HUDEP-2 (cell line): ENCODE measurements around the gene CACNG1.

Source experiments
- DNase-seq, 76 experiments: peaks; one replicate each; lab custom pipeline; 2025; ENCODE audit not compliant: unreplicated experiment in 76 of 76; lab: John Stamatoyannopoulos, UW

Gene CACNG1

DNA sequence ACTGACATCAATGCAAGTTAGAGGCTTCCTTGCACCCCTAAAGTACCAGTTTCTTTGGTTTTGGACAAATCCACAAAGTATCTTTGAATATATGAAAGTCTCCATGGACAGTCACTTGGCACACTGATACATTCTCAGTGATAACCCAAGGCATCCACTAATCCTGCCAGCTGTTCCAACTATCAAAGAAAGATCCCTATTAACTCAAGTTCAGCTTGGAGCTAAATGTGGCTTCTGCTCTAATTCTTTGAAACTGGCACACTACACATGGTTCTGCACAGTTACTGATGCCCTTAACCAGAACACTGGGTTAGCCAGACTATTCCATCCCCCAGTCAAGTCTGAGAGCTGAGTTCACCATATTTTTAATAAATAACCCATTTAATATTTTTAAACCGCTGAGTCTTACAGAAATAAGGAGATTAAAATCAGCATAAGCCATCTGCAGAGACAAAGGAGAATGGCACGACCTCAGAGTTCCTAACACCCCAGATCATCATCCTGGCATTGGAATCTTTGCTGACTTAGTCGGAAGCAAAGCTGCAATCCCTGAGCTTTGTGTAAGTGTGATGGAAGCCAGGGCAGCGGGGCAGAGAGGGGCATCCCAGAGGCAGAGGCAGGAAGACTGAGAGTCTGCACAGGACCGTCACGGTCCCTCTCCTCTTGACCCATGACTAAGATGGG lies 6.3 kb downstream of the CACNG1 start:
- DNase-seq = no peak

GRCh38 chr17:67051155-67051538 lies 6.8 kb downstream of the CACNG1 start:
- DNase-seq = no peak

DNA sequence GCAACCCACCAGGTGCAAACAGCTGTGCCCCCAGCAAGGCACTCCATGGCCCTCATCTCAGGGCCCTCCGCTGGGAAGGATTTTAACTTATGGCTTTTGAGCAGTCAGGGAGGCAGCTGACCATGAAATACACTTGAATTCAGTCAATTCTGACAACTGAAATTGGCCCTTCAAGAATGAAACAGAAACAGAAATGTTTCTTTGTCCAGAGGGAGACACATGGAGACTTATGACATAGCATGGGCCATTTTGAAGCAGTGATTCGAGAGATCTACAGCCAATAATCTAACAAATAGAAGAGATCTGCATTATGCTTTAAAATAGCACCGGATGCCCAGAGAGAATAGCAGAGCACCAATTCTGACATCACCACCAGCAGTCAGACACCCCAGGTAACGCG lies 7.5 kb downstream of the CACNG1 start:
- DNase-seq = no peak

DNA sequence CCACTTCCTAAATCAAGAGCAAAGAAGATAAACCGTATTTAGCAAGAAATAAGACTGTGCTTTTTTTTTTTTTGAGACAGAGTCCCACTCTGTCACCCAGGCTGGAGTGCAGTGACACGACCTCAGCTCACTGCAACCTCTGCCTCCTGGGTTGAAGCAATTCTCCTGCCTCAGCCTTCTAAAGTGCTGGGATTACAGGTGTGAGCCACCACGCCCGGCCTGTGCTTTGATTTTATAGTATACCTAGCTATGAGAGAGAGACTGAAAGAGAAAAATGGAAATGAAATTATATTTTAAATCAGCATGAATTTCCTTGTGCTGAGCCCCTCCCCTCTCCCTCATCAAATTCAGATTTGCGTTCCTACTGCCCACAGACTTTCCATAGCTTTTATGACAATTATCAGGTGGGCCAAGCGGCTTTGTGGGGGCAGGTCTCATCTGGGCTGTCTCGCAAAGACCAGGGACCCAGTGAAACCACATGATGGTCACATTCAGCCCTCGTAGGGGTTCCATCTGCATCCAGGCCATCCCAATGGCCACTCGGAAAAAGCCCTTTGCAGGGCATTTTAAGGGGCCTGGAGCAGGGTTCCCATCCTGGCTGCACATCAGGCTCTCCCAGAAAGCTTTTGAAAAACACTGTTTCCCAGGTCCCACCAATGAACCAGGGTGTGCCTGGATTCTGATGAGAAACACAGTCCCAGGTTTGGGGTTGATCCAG lies 8.5 kb downstream of the CACNG1 start:
- no peak for DNase-seq

DNA sequence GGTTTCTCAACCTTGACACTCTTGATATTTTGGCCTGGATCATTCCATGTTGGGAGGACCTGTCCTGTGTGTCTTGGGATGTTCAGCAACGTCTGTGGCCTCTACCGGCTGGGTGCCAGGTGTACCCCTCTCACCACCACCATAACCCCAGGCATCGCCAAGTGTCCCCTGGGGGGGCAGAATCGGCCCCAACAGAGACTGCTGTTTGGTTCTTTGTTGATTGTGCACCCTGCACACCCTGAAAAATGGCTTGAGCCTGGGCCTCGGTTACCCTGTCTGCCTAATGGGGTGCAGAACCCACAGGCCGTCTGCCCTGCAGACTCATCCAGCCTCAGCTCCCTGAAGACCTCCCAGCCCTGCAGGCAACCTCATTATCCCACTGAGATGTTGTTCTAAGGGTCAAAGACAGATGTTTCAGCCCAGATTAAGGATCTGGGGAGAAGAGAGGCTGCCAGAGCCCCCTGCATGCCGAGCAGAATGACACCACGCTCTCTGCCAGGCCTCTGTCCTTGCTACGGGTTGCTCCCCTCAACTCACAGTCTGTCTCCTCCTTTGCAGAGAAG lies 9.2 kb downstream of the CACNG1 start:
- DNase-seq = no peak

- DNase-seq = no peak
These were observed 9.7 kb downstream of the CACNG1 start for GRCh38 chr17:67054011-67054591.

DNA sequence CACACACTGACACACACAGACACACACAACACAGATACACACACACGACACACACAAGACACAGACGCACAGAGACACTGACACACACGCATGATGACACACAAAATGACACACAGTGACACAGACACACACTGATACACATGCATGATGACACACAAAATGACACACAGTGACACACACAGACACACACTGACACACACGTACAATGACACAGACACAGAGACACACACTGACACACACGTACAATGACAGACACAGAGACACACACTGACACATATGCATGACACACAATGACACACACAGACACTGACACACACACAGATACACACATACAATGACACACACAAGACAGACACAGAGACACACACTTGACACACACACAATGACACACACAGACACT lies 10.3 kb downstream of the CACNG1 start:
- DNase-seq = no peak

DNA sequence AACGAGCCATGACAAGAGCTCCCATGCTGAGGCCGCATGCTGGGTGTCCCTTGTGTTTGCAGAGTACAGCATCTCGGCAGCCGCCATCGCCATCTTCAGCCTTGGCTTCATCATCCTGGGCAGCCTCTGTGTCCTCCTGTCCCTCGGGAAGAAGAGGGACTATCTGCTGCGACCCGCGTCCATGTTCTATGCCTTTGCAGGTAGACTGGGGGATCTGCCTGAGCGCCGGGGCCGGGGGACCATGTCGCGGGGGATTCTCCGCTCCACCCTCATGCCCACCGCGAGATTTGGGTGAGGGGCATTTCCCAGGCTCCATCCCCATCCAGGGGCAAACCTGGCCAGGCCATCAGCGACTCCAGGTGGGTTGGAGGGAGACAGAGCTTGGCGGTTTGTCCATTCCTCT lies 10.7 kb downstream of the CACNG1 start:
- no peak for DNase-seq

DNA sequence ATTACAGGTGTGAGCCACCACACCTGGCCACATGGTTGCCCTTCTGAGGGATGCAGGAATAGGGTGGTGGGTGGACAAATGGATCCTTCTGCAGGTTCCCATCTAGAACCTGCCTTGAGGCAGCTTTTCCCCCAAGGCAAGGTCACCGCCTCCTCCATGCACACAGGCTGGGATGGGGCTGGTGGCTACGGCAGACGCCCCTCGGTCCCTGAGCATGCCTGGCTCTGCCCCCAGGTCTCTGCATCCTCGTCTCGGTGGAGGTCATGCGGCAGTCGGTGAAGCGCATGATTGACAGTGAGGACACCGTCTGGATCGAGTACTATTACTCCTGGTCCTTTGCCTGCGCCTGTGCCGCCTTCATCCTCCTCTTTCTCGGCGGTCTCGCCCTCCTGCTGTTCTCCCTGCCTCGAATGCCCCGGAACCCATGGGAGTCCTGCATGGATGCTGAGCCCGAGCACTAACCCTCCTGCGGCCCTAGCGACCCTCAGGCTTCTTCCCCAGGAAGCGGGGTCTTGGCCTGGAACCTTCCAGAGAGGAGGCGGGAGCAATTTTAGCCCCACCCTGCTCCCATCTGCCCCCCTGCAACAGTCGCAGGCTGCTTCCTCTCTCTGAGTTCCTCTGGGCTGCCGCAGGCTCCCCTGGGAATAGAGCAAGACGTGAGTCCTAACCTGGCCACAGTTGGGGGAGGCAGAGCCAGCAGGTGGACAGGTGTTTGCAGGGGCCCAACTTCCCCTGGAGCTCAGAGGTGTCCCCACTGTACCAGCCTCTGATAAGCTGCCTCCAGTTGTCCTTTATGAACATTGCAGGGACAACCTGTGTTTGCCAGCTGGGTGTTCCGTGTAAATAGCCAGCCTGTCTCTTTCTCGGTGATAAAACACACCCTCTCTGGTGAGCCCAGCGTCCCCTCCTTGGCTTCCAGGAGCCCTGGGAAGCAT lies 11.7 kb downstream of the CACNG1 start:
- no peak for DNase-seq

DNA sequence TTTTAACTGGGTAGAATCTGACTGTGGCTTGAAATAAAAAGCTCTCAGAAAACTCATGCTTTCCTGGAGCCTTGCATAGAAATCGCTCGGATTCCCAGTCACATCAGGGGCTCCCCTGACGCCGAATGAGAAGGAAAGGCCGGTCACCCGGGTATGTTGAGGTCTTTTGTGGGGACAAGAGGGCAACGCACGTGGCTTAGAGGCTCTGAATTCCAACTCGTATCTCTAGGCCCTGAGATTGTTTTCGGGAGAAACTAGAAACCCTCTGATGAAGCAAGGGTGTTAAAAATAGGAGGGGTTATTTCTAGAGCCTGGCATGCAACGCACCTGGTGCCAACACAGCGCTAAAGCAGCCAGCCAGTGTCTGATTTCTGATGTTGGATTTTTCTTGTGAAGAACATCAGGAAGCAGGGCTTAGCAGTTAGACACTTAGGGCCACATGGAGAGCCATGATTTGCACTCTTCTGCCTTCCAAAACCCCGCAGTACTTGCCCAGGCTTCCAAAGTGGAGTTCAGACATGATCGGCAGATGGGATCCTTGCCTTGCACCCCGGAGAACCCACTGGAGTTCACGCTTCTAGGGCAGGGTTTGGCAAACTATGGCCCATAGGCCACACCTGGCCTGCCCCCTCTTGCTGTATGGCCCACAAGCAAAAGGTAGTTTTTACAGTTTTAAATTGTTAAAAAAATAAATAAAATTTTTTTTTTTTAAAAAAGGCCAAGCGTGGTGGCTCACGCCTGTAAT lies 12.6 kb downstream of the CACNG1 start:
- DNase-seq = no peak

DNA sequence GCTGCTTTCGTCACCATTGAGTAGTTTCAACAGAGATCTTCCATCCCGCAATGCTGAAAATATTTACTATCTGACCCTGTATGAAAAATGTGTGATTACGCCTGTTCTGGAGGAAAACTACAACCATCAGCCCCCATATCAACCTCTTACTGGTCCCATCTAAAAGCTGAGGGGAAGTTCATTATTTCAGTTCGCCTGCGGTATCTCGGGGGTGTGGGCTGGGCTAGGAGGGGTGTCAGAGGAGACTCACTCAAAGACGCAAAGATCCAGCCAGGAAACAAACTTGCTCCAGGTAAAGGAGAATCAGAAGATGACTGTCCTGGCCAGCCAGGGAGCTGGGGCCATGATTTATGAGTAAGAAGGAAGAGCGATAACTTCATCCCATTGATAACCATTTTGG lies 13.7 kb downstream of the CACNG1 start:
- DNase-seq = no peak

DNA sequence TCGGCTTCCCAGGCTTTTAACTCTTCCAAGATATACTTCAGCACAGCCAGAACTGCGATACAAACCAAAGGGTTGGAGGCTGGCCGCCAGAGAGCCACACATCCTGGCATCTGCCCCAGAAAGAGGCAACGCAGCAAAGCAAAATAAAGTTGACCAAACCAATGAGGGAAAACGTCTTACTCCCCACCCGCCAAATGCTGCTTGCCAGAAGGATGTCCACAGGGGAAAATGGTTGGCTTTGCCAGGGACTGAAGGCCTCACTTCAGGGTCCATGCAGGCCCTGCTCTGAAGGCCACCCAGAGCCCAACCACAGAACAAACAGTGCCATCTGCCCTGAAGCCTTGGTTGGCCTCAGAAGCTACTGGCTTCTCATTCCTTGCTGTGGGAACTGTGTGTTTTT lies 15.0 kb downstream of the CACNG1 start:
- DNase-seq = no peak

DNA sequence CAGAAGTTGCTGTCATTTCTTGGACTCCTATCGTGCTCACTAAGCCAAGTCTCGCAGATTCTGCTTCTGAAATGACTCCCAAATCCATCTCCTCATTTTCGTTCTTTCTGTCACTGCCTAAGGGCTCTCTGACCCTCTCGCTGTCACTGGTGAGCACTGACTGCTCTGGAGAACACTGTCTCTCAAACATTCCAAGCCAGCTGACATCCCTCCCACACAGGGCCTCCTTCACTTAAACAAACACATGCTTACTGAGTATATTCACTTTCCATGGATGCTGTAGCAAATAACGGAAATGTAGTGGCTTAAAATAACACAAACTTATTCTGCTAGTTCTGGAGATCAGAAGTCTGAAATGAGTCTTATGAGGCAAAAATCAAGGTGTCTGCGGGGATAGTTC lies 18.8 kb downstream of the CACNG1 start:
- DNase-seq = no peak

DNA sequence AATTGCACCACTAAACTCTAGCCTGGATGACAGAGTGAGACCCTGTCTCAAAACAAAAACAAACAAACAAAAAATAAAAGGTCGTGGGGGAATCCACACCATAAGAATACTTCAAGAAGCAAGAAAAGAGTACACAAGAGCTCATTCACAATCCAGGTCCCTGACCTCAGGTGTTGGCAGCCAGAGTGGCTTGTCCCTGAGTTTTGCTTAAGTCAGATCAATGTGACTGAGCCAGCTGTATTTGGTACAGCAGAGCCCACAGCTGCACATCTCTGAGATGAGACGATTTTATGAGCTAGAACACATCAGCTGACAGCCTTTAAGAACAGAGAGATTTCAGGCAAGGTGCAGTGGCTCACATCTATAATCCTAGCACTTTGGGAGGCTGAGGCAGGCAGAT lies 22.4 kb downstream of the CACNG1 start:
- DNase-seq = no peak

DNA sequence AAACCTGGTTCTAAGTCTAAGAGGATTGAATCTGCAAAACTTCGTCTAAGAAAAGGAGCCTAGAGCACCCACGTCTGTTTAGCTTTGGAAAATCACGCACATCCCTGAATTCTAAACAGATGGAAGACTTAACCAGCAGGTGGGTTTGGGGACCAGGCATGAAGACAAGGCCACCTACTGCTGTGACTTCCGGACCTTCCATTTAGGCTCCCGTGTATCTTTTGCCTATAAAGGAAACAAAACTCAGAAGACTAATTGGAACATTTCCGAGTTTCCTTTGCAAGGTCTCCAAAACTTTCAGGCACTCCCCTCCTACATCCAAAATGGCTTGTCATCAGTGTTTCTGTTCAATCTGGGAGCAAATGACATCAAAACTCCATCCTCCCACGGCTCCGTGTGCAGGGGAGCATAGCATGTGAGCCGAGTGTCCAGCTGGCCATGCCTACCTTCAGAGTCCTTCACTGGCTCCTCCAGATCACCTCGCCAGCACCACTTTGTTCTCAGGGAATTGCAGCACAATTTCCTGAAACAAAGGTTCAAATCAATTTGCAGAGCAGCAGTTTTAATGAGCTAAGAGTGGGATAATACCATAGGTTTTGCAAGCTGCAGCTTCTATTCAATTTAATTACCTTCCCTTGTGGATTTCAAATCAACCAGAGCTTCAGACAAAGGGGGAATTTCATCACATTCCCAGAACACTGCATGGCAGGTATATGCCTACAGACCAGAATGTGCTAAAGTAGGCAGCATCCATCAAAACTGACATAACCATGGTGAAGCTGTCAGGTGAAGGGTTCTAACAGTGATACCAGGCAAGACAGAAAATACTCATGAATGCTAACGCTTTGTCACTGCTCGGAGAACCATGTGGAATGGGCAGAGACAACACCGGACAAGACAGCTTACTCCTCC lies 23.5 kb downstream of the CACNG1 start:
- no peak for DNase-seq

DNA sequence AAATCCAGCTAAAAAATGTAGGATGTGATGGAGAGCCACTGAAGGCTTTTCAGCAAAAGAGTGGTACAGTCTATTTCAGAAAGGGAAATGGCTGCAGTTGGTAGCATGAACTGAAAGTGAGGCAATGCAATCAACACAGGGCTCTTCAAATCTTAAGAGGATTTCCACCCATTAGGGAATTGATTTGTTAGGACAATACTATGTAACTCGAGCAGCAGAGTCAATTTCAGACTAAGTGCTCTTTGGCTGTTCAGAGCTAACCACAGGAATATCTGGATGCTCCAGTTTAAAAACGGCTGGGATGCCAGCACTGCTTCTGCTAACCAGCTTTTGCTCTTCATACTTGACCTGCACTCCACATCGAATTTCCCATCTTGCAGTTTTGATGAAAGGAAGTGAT lies 24.6 kb downstream of the CACNG1 start:
- no peak for DNase-seq

DNA sequence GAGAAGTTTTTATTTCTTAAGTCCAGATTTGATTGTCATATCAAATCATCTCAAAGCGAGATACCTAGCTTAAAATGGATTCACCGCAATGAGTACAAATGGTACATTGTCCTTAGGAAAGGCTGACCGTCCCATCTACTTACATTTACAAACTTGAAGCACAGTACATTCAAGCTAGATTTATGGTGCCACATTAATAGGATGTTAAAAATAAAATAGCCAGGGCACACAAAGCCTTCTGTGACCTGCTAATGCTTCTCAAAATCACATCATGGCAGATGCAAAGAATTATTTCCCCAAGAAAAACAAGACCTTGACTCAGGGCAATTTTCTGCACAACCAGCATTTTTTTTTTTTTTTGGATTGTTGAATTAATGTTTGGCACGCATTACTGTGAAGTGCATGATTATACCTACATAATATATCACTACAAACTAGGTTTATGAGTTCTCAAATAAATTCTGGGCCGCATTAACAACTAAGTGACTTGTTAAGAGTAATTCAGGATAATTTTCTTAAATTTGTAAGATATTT lies 25.3 kb downstream of the CACNG1 start:
- DNase-seq = no peak

GRCh38 chr17:67071595-67071994 lies 27.2 kb downstream of the CACNG1 start:
- DNase-seq = no peak

GRCh38 chr17:67072885-67073284 lies 28.5 kb downstream of the CACNG1 start:
- no peak for DNase-seq
